Keratinocyte (primary cell): ENCODE measurements around the gene CLIC3. TPM values are rescaled to one million over a fixed set of nuclear protein-coding genes. Genes with fewer than 3 reads are reported as not detected.

Source experiments
- DNase-seq: peaks from one replicate; pipeline ENCODE4 v3.0.0-alpha.2; 2011; ENCODE audit warnings: low read depth, missing footprints, low spot score
- FAIRE-seq: peaks from 2 replicates; lab custom pipeline; 2011; peaks lifted over from hg19 to GRCh38; lab: Jason Lieb, UNC
- H2AFZ ChIP-seq: 2 replicates; pipeline ENCODE4 v1.6.0; 2012; ENCODE audit warnings: low read length, control low read depth, inconsistent platforms; ENCODE audit not compliant: control insufficient read depth
- H3K27ac ChIP-seq: 2 replicates; pipeline ENCODE4 v1.5.1; 2011; ENCODE audit warnings: low read length; ENCODE audit not compliant: control insufficient read depth, insufficient read depth
- H3K27me3 ChIP-seq: 3 replicates; pipeline ENCODE4 v1.6.0; 2011; ENCODE audit warnings: low read length; ENCODE audit not compliant: control insufficient read depth, insufficient read depth; ENCODE audit errors: extremely low read depth
- H3K36me3 ChIP-seq, 2 experiments: 2 replicates in 1 of 2; 3 replicates in 1 of 2; pipeline ENCODE4 v1.5.1; 2011; ENCODE audit warnings: low read length in 2 of 2, mild to moderate bottlenecking in 1 of 2; ENCODE audit not compliant: control insufficient read depth in 2 of 2, insufficient read depth in 2 of 2; ENCODE audit errors: extremely low read depth in 1 of 2
- H3K4me1 ChIP-seq: 3 replicates; pipeline ENCODE4 v1.5.1; 2011; ENCODE audit warnings: low read length; ENCODE audit not compliant: control insufficient read depth, insufficient read depth; ENCODE audit errors: extremely low read depth
- H3K4me2 ChIP-seq: 3 replicates; pipeline ENCODE4 v1.6.0; 2011; ENCODE audit warnings: low read depth, low read length; ENCODE audit not compliant: control insufficient read depth, insufficient read depth; ENCODE audit errors: extremely low read depth
- H3K4me3 ChIP-seq, 3 experiments: fragments of 200-600 bp in 1 of 3; sonication (generic) in 1 of 3; 2 replicates in 2 of 3; 3 replicates in 1 of 3; pipeline ENCODE4 v1.5.1; 2011 to 2016; ENCODE audit warnings: low read length in 3 of 3, mild to moderate bottlenecking in 3 of 3, control low read depth in 2 of 3, inconsistent platforms in 1 of 3, low read depth in 1 of 3, mixed read lengths in 1 of 3, mixed run types in 1 of 3, moderate library complexity in 1 of 3; ENCODE audit not compliant: control insufficient read depth in 2 of 3, insufficient read depth in 2 of 3; ENCODE audit errors: extremely low read depth in 1 of 3
- H3K79me2 ChIP-seq: 2 replicates; pipeline ENCODE4 v1.6.0; 2012; ENCODE audit warnings: low read length; ENCODE audit not compliant: control insufficient read depth, insufficient read depth
- H3K9ac ChIP-seq: 3 replicates; pipeline ENCODE4 v1.6.0; 2011; ENCODE audit warnings: low read length; ENCODE audit not compliant: control insufficient read depth, insufficient read depth; ENCODE audit errors: extremely low read depth
- H3K9me1 ChIP-seq: 3 replicates; pipeline ENCODE4 v1.6.0; 2011; ENCODE audit warnings: low read length; ENCODE audit not compliant: control insufficient read depth, insufficient read depth; ENCODE audit errors: extremely low read depth
- H3K9me3 ChIP-seq: 2 replicates; pipeline ENCODE4 v1.5.1; 2012; ENCODE audit warnings: low read depth, low read length; ENCODE audit not compliant: control insufficient read depth
- H4K20me1 ChIP-seq: 3 replicates; pipeline ENCODE4 v1.6.0; 2011; ENCODE audit warnings: low read length; ENCODE audit not compliant: control insufficient read depth, insufficient read depth; ENCODE audit errors: extremely low read depth
- EZH2 ChIP-seq: IDR thresholded peaks from one replicate; pipeline ENCODE4 v1.6.1; 2012; ENCODE audit warnings: inconsistent platforms, mild to moderate bottlenecking, low read length, moderate library complexity
- dilution Hi-C: fragments of 300-500 bp; cut with MboI; formaldehyde crosslinking; loops from one replicate; pipeline ENCODE4 v1.7.0; 2020; ENCODE audit warnings: low sequenced_read_pairs; ENCODE audit not compliant: extremely low pct_ligation_motif_present
- polyA plus RNA-seq, 5 experiments: library from polyadenylated mRNA; depleted of rRNA in 3 of 5; stranded (reverse) in 3 of 5; stranded (forward) in 1 of 5; unstranded in 1 of 5; fragments of >200 nt; gene quantifications; 1 replicate in 1 of 5; 2 replicates in 3 of 5; 3 replicates in 1 of 5; pipeline versions ENCODE4 v1.2.1 to v1.2.3, GENCODE V29; 2011 to 2012; ENCODE audit warnings: missing spikeins in 2 of 5, low read depth in 1 of 5, low replicate concordance in 1 of 5
- TF ChIP-seq, protein P1 (sequence below), 3 experiments: IDR thresholded peaks in 1 of 3; conservative IDR thresholded peaks in 1 of 3; optimal IDR thresholded peaks in 1 of 3; 2 replicates in 2 of 3; 3 replicates in 1 of 3; pipeline versions ENCODE3 to v1.5.1; 2011; ENCODE audit warnings: low read length in 3 of 3, mild to moderate bottlenecking in 3 of 3, moderate library complexity in 2 of 3, control low read depth in 1 of 3, inconsistent platforms in 1 of 3; ENCODE audit not compliant: insufficient read depth in 2 of 3; ENCODE audit errors: extremely low read depth in 1 of 3

The CLIC3 gene
- polyA plus RNA-seq, 1 donor (not counting 4 experiments of a cell fraction or from before 2014, with no cell fraction given) = 5.5 TPM

DNA sequence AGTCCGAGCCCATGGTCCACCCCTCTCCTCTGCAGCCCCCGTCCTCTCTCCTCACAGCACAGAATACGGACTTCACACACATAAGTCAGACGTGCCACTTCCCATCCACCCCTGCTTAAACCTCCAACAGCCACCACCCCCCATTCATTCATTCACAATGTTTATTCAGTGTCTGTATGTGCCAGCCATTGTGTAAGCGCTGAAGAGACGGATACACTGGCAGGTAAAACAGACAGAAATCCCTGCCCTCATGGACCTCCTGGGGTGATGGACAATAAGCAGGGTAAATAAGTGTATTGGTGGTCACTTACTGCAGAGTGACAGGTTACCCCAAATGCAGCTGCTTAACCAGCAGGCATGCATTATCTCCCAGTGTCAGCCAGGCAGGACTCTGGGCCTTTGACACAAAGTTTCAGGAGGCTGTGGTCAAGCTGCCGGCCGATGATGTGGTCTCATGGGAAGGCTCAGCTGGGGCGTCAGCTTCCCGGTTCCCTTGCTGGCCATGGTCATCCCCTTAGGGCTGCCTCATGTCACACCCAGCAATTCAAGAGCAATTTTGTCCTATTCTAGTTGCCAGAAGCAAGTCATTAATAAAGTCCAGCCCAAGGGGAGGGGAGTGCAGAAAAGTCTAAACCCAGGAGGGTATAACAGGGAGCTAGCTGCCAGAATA is 6.0 kb downstream of the CLIC3 start:
- H3K4me2 ChIP-seq = no peak overlapping the region
- dilution Hi-C loops = no loop called here
- H3K4me1 ChIP-seq = peaks cover 25% of the 10 kb centered on the region
- no peak overlapping the region for H3K9ac ChIP-seq
- no peaks in the 10 kb centered on the region for H3K9me3 ChIP-seq
- no peak for DNase-seq
- H3K27me3 ChIP-seq = peaks cover 8% of the 10 kb centered on the region
- no peak overlapping the region for H2AFZ ChIP-seq
- H4K20me1 ChIP-seq = peaks cover 3% of the 10 kb centered on the region
- FAIRE-seq = no peak
- H3K36me3 ChIP-seq = peaks cover 0 to 10% of the 10 kb centered on the region in 2 experiments
- H3K79me2 ChIP-seq = no peaks in the 10 kb centered on the region
- H3K9me1 ChIP-seq = no peaks in the 10 kb centered on the region
- no peak for TF ChIP-seq EZH2
- TF ChIP-seq, protein P1, sequence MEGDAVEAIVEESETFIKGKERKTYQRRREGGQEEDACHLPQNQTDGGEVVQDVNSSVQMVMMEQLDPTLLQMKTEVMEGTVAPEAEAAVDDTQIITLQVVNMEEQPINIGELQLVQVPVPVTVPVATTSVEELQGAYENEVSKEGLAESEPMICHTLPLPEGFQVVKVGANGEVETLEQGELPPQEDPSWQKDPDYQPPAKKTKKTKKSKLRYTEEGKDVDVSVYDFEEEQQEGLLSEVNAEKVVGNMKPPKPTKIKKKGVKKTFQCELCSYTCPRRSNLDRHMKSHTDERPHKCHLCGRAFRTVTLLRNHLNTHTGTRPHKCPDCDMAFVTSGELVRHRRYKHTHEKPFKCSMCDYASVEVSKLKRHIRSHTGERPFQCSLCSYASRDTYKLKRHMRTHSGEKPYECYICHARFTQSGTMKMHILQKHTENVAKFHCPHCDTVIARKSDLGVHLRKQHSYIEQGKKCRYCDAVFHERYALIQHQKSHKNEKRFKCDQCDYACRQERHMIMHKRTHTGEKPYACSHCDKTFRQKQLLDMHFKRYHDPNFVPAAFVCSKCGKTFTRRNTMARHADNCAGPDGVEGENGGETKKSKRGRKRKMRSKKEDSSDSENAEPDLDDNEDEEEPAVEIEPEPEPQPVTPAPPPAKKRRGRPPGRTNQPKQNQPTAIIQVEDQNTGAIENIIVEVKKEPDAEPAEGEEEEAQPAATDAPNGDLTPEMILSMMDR (optimal IDR thresholded peaks at IDR 0.05 in 1 of 3, IDR thresholded peaks at IDR 0.05 in 1 of 3, conservative IDR thresholded peaks at IDR 0.05 in 1 of 3; ENCODE audit: extremely low read depth in 1 of 3, insufficient read depth in 2 of 3, low read length in 3 of 3) = no peak
- H3K4me3 ChIP-seq = no peak overlapping the region
- no peak overlapping the region for H3K27ac ChIP-seq

- H2AFZ ChIP-seq = no peak overlapping the region
- H3K27ac ChIP-seq = no peak overlapping the region
- peaks cover 0 to 7% of the 10 kb centered on the region in 2 experiments for H3K36me3 ChIP-seq
- no peak overlapping the region for H3K4me3 ChIP-seq
- dilution Hi-C loops = no loop called here
- no peak for FAIRE-seq
- no peaks in the 10 kb centered on the region for H3K9me1 ChIP-seq
- no peak overlapping the region for H3K4me2 ChIP-seq
- no peaks in the 10 kb centered on the region for H3K79me2 ChIP-seq
- peaks cover 16% of the 10 kb centered on the region for H3K4me1 ChIP-seq
- DNase-seq = no peak
- TF ChIP-seq, protein P1 (optimal IDR thresholded peaks at IDR 0.05 in 1 of 3, IDR thresholded peaks at IDR 0.05 in 1 of 3, conservative IDR thresholded peaks at IDR 0.05 in 1 of 3; ENCODE audit: extremely low read depth in 1 of 3, insufficient read depth in 2 of 3, low read length in 3 of 3) = no peak
- TF ChIP-seq EZH2 = no peak
- no peak overlapping the region for H3K9ac ChIP-seq
- peaks cover 3% of the 10 kb centered on the region for H4K20me1 ChIP-seq
- no peaks in the 10 kb centered on the region for H3K9me3 ChIP-seq
- peaks cover 23% of the 10 kb centered on the region for H3K27me3 ChIP-seq
These were observed 7.5 kb downstream of the CLIC3 start for GRCh38 chr9:136988872-136989271.
